HepG2 (cell line): ENCODE results near the gene GTF2H4. TPM values are rescaled to one million over a fixed set of nuclear protein-coding genes. Genes with fewer than 3 reads are reported as not detected.

Source experiments
- CAMTA2 ChIP-seq: sonication (generic); formaldehyde crosslinking; IDR thresholded peaks from 2 replicates; pipeline ENCODE4 v1.4.0; 2020; ENCODE audit warnings: mild to moderate bottlenecking, missing genetic modification reagents, borderline replicate concordance
- EZH2 ChIP-seq: conservative IDR thresholded peaks from 2 replicates; pipeline ENCODE4 v1.6.1; 2012; ENCODE audit warnings: mild to moderate bottlenecking, low read depth, low read length, moderate library complexity
- GFI1 ChIP-seq: sonication (generic); formaldehyde crosslinking; IDR thresholded peaks from 2 replicates; pipeline ENCODE4 v1.5.0; 2020; ENCODE audit warnings: missing genetic modification reagents, mild to moderate bottlenecking, borderline replicate concordance
- HIVEP1 ChIP-seq: sonication (generic); formaldehyde crosslinking; IDR thresholded peaks from 2 replicates; pipeline ENCODE4 v1.4.0; 2020; ENCODE audit warnings: mild to moderate bottlenecking, missing genetic modification reagents
- KLF16 ChIP-seq, 2 experiments: sonication (generic) in 1 of 2; formaldehyde crosslinking in 1 of 2; IDR thresholded peaks; 2 replicates each; pipeline versions ENCODE4 v1.6.1 to v1.8.0; 2016 to 2023; ENCODE audit warnings: missing genetic modification reagents in 2 of 2, missing compliant biosample characterization in 1 of 2
- MAFF ChIP-seq: IDR thresholded peaks from 2 replicates; pipeline ENCODE4 v1.6.1; 2011; ENCODE audit warnings: low read depth, low read length, improper control_type of control experiment
- MTA3 ChIP-seq: sonication (generic); formaldehyde crosslinking; IDR thresholded peaks from 2 replicates; pipeline ENCODE4 v1.4.0; 2020; ENCODE audit warnings: missing genetic modification reagents
- RBM39 ChIP-seq: fragments of 200-400 bp; formaldehyde crosslinking; IDR thresholded peaks from one replicate; pipeline ENCODE4 v1.6.1; 2018; ENCODE audit warnings: antibody characterized with exemption, mild to moderate bottlenecking, low read depth, low read length; ENCODE audit not compliant: poor library complexity, severe bottlenecking
- U2AF2 ChIP-seq: fragments of 200-400 bp; formaldehyde crosslinking; IDR thresholded peaks from 2 replicates; pipeline ENCODE4 v1.6.1; 2017; ENCODE audit warnings: low read depth, mild to moderate bottlenecking, low read length
- YEATS4 ChIP-seq: sonication (generic); formaldehyde crosslinking; IDR thresholded peaks from 2 replicates; pipeline ENCODE4 v1.4.0; 2020; ENCODE audit warnings: missing genetic modification reagents, borderline replicate concordance
- ZBTB8A ChIP-seq: sonication (generic); formaldehyde crosslinking; IDR thresholded peaks from 2 replicates; pipeline ENCODE4 v1.4.0; 2020; ENCODE audit warnings: mild to moderate bottlenecking, low read depth, missing genetic modification reagents, borderline replicate concordance
- polyA plus RNA-seq, 8 experiments: library from polyadenylated mRNA; depleted of rRNA in 3 of 8; stranded (reverse) in 7 of 8; unstranded in 1 of 8; fragments of >200 nt; fragmentation: Illumina TruSeq in 4 of 8; extraction: Trizol in 4 of 8; gene quantifications; 2 replicates each; pipeline versions ENCODE4 v1.2.1 to v1.2.3, GENCODE V29; 2011 to 2016; ENCODE audit warnings: low read depth in 4 of 8, missing spikeins in 1 of 8, mixed read lengths in 1 of 8; ENCODE audit not compliant: insufficient read depth in 1 of 8
- total RNA-seq, 5 experiments: library from RNA; depleted of rRNA; stranded (reverse); fragments of >200 nt; fragmentation: Illumina TruSeq; extraction: Trizol; gene quantifications; 2 replicates each; pipeline ENCODE4 v1.2.3, GENCODE V29; 2016; ENCODE audit warnings: low read depth in 1 of 5
- TF ChIP-seq, protein P1 (sequence below): sonication (generic); formaldehyde crosslinking; IDR thresholded peaks from 2 replicates; pipeline ENCODE4 v1.9.0; 2021; ENCODE audit warnings: missing genetic modification reagents, borderline replicate concordance
- TF ChIP-seq, protein P2 (sequence below): sonication (generic); formaldehyde crosslinking; conservative IDR thresholded peaks from 2 replicates; pipeline ENCODE4 v1.4.0; 2020; ENCODE audit warnings: missing genetic modification reagents
- TF ChIP-seq, protein P3 (sequence below): sonication (generic); formaldehyde crosslinking; IDR thresholded peaks from 2 replicates; pipeline ENCODE4 v1.4.0; 2020; ENCODE audit warnings: missing genetic modification reagents; ENCODE audit errors: not compliant biosample characterization
- TF ChIP-seq, protein P4 (sequence below): sonication (generic); formaldehyde crosslinking; IDR thresholded peaks from 2 replicates; pipeline ENCODE4 v1.5.1; 2020; ENCODE audit warnings: missing genetic modification reagents, mild to moderate bottlenecking, borderline replicate concordance
- TF ChIP-seq, protein P5 (sequence below): sonication (generic); formaldehyde crosslinking; IDR thresholded peaks from 2 replicates; pipeline ENCODE4 v1.5.0; 2020; ENCODE audit warnings: mild to moderate bottlenecking, low read depth, missing genetic modification reagents, borderline replicate concordance
- TF ChIP-seq, protein P6 (sequence below), 2 experiments: fragments of 450-650 bp in 1 of 2; sonication (generic) in 1 of 2; formaldehyde crosslinking; IDR thresholded peaks; 2 replicates each; pipeline versions ENCODE4 v1.5.0 to v1.8.0; 2020 to 2022; ENCODE audit warnings: mild to moderate bottlenecking in 1 of 2, missing genetic modification reagents in 1 of 2

GTF2H4 gene
- total and polyA plus RNA-seq, 2 of the 13 experiments (the other 11 are each of a cell fraction or from before 2014, with no cell fraction given): 15.9 to 49.3 TPM

DNA sequence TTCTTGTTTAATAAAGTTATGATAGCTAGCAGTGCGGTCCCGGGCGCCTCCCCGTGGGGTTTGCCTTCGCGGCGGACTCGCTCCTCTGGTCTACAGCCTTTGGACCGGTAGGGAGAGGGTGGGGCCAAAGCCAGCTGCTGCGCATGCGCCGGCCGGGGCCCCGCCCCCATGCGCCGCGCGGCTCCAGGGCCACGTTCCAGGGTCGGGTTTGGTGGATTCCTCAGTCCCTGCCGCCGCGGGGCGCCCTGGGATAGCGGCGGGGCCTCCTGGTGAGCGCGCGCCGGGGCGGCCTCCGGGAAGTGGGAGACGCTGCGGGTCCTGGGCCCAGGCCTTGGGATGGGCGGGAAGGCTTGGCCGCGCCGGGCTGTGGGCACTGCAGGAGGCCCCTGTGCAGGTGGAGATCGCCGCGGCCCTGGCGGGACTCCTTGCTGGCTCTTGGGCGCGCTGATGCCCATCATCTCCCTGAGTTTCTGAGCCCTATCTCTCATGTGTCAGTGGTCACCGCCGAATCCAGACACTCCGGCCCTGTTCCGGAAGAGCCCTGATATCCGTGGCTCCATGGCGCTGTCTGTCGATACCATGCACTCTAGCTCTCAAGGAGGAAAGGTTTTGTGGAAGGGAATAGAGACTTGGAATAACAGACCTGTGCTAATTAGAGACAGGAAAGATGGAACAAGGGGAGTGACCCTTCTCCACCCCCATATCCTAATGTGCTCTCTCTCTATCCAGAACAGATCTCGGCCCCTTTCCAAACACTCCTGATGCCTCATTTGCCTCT is 6.3 kb downstream of the GTF2H4 start, which contains the start of gene VARS2 (continued):
- TF ChIP-seq, protein P1, sequence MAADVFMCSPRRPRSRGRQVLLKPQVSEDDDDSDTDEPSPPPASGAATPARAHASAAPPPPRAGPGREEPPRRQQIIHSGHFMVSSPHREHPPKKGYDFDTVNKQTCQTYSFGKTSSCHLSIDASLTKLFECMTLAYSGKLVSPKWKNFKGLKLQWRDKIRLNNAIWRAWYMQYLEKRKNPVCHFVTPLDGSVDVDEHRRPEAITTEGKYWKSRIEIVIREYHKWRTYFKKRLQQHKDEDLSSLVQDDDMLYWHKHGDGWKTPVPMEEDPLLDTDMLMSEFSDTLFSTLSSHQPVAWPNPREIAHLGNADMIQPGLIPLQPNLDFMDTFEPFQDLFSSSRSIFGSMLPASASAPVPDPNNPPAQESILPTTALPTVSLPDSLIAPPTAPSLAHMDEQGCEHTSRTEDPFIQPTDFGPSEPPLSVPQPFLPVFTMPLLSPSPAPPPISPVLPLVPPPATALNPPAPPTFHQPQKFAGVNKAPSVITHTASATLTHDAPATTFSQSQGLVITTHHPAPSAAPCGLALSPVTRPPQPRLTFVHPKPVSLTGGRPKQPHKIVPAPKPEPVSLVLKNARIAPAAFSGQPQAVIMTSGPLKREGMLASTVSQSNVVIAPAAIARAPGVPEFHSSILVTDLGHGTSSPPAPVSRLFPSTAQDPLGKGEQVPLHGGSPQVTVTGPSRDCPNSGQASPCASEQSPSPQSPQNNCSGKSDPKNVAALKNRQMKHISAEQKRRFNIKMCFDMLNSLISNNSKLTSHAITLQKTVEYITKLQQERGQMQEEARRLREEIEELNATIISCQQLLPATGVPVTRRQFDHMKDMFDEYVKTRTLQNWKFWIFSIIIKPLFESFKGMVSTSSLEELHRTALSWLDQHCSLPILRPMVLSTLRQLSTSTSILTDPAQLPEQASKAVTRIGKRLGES (CRISPR knock-in tag): no peak
- peak; percentile 96 for TF ChIP-seq RBM39
- peak; percentile 95 for TF ChIP-seq YEATS4 (CRISPR knock-in tag)
- TF ChIP-seq, protein P2, sequence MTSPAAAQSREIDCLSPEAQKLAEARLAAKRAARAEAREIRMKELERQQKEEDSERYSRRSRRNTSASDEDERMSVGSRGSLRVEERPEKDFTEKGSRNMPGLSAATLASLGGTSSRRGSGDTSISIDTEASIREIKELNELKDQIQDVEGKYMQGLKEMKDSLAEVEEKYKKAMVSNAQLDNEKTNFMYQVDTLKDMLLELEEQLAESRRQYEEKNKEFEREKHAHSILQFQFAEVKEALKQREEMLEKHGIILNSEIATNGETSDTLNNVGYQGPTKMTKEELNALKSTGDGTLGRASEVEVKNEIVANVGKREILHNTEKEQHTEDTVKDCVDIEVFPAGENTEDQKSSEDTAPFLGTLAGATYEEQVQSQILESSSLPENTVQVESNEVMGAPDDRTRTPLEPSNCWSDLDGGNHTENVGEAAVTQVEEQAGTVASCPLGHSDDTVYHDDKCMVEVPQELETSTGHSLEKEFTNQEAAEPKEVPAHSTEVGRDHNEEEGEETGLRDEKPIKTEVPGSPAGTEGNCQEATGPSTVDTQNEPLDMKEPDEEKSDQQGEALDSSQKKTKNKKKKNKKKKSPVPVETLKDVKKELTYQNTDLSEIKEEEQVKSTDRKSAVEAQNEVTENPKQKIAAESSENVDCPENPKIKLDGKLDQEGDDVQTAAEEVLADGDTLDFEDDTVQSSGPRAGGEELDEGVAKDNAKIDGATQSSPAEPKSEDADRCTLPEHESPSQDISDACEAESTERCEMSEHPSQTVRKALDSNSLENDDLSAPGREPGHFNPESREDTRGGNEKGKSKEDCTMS (CRISPR knock-in tag): no peak
- peak; percentile 84; the same call in 1 of the 2 replicates for TF ChIP-seq ZBTB8A
- TF ChIP-seq, protein P3, sequence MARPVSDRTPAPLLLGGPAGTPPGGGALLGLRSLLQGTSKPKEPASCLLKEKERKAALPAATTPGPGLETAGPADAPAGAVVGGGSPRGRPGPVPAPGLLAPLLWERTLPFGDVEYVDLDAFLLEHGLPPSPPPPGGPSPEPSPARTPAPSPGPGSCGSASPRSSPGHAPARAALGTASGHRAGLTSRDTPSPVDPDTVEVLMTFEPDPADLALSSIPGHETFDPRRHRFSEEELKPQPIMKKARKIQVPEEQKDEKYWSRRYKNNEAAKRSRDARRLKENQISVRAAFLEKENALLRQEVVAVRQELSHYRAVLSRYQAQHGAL: peak; percentile 88
- no peak; the same call in 1 of the 2 replicates for TF ChIP-seq GFI1
- TF ChIP-seq MAFF: no peak
- peak; percentile 97 for TF ChIP-seq CAMTA2
- no peak for TF ChIP-seq MTA3 (CRISPR knock-in tag)
- TF ChIP-seq, protein P4, sequence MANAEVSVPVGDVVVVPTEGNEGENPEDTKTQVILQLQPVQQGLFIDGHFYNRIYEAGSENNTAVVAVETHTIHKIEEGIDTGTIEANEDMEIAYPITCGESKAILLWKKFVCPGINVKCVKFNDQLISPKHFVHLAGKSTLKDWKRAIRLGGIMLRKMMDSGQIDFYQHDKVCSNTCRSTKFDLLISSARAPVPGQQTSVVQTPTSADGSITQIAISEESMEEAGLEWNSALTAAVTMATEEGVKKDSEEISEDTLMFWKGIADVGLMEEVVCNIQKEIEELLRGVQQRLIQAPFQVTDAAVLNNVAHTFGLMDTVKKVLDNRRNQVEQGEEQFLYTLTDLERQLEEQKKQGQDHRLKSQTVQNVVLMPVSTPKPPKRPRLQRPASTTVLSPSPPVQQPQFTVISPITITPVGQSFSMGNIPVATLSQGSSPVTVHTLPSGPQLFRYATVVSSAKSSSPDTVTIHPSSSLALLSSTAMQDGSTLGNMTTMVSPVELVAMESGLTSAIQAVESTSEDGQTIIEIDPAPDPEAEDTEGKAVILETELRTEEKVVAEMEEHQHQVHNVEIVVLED (CRISPR knock-in tag): peak; percentile 83
- TF ChIP-seq, protein P5, sequence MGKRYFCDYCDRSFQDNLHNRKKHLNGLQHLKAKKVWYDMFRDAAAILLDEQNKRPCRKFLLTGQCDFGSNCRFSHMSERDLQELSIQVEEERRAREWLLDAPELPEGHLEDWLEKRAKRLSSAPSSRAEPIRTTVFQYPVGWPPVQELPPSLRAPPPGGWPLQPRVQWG (CRISPR knock-in tag): no peak
- no peak for TF ChIP-seq U2AF2
- TF ChIP-seq EZH2: no peak
- TF ChIP-seq, protein P6, sequence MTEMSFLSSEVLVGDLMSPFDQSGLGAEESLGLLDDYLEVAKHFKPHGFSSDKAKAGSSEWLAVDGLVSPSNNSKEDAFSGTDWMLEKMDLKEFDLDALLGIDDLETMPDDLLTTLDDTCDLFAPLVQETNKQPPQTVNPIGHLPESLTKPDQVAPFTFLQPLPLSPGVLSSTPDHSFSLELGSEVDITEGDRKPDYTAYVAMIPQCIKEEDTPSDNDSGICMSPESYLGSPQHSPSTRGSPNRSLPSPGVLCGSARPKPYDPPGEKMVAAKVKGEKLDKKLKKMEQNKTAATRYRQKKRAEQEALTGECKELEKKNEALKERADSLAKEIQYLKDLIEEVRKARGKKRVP (CRISPR knock-in tag; IDR thresholded peaks at IDR 0.05): peak in 1 of 2 experiments; percentile 80; a peak in 2 of 4 replicates
- TF ChIP-seq KLF16 (CRISPR knock-in tag; IDR thresholded peaks at IDR 0.05): peak in 1 of 2 experiments; percentile 96; a peak in 3 of 4 replicates
- TF ChIP-seq HIVEP1 (CRISPR knock-in tag): peak; percentile 74; the same call in 1 of the 2 replicates
